ENCODE data around the gene EIF2B2.
A peak's percentile ranks its signal among the peaks of the same experiment; 100 is the strongest.

EIF2B2 gene

GRCh38 chr14:75002392-75003249 lies at the start of gene EIF2B2:
Gene EIF2B2, plus strand, starts transcription at chr14:75002921. Its CDS starts 70 bp downstream, at chr14:75002991.
- DNase-seq (ENCODE audit: low spot score): peak; percentile 99

DNA sequence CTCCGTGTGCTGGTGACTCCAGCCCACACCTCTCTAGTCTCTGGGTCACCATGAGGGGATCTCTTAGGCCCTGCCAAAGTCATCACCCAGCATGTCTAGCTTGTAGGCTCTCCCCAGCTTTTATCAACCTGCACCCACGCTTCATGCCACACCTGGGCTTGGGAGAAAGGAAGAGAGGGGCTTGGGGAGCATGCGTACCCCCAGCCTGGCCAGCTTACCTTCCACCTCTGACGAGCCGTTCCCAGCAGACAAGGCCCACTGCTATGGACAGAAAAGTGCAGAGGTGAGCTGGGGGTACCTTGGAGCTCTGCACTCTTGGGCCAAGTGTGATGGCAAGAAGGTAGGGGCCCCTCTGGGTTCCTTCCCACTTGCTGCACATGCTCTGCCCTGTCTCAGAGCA lies 49.0 kb upstream of the EIF2B2 start:
- DNase-seq (ENCODE audit: low spot score): no peak

- DNase-seq (ENCODE audit: low spot score): no peak
Observed at GRCh38 chr14:74954232-74954946, 48.3 kb upstream of the EIF2B2 start.

- DNase-seq (ENCODE audit: low spot score): no peak
Observed at GRCh38 chr14:74954947-74955228, 47.8 kb upstream of the EIF2B2 start.

GRCh38 chr14:74955229-74956026 lies 47.3 kb upstream of the EIF2B2 start, which contains the start of gene PGF:
Gene PGF, minus strand, starts transcription at chr14:74955597. Its CDS starts 355 bp downstream, at chr14:74955242.
- peak; percentile 89 for DNase-seq (ENCODE audit: low spot score)

- no peak for DNase-seq (ENCODE audit: low spot score)
Observed at GRCh38 chr14:74956027-74956279, 46.8 kb upstream of the EIF2B2 start.

GRCh38 chr14:74956280-74957072 lies 46.2 kb upstream of the EIF2B2 start:
- DNase-seq (ENCODE audit: low spot score): no peak

DNA sequence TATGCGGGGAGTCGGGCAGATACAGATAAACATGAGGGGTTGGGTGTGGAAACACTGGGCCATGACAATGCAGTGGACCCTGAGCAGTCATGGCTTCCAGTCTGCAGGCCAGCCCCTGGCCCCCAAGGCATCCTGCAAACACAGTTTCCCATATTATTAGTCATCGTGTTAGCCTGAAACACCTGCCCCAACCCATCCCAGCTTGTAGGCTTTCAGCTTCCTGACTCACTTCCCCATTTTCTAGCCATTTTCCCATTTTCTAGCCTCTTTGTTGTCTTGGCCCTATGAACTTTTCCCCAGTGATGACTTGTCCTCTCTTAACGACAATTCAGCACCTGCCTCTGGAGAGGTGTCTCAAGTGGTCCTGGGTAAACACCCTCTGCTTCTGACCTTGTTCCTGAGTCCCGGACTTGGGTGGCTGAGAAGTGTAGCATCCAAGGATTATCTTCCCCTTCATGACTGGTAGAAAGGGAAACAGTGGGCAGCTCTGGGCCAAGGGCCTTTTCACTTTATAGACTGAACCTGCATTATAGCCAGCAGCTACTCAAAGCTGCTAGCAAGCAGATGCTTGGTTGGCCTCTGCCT lies 43.0 kb upstream of the EIF2B2 start:
- DNase-seq (ENCODE audit: low spot score): no peak

- DNase-seq (ENCODE audit: low spot score): no peak
Observed at GRCh38 chr14:74960736-74961135, 42.0 kb upstream of the EIF2B2 start.

- DNase-seq (ENCODE audit: low spot score): no peak
Observed at GRCh38 chr14:74961238-74961911, 41.3 kb upstream of the EIF2B2 start.

- no peak for DNase-seq (ENCODE audit: low spot score)
Observed at GRCh38 chr14:74962046-74962445, 40.7 kb upstream of the EIF2B2 start.

DNA sequence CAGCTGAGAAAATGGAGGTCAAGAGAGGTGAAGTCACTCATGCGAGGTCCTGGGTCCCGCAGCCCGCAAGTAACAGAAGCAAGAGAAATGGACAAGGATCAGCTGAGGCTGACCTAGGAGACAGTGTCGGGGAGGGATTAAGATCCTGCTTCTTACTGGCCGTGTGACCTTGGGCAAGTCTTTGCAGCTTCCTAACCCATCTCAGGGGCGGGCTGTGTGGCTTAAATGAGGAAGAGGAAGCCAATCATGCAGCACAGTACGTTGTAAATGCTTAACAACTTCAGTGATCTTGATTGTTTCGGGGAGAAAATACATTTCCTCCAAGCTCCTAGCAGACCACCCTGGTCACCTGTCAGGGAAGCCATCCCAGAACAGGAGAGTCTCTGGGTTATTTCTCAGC lies 40.2 kb upstream of the EIF2B2 start:
- DNase-seq (ENCODE audit: low spot score): no peak

DNA sequence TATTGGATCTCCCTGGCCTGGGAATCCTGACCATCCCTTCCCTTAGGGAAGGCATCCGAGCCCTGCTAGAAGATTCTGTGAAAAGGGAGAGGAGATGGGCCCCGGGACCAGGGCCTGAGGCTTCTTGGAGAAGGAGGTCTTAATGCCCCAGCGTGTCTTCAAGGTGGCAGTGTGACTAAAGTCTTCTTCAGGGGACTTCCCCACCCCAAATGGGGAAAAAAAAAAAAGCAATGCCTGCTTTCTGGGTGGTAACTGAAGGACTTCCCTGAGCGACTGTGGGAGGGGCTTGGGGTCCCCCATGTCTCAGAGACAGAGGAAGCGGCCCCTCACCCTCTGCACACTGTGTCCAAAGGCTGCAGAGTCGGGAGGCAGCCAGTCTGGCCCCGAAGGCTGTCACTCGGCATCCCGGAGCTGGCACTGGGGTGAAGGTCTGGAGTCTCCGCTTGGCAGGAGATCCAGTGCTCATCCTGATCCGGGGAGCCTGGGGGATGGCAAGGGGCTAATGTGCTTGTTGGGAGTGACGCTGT lies 39.5 kb upstream of the EIF2B2 start:
- no peak for DNase-seq (ENCODE audit: low spot score)

DNA sequence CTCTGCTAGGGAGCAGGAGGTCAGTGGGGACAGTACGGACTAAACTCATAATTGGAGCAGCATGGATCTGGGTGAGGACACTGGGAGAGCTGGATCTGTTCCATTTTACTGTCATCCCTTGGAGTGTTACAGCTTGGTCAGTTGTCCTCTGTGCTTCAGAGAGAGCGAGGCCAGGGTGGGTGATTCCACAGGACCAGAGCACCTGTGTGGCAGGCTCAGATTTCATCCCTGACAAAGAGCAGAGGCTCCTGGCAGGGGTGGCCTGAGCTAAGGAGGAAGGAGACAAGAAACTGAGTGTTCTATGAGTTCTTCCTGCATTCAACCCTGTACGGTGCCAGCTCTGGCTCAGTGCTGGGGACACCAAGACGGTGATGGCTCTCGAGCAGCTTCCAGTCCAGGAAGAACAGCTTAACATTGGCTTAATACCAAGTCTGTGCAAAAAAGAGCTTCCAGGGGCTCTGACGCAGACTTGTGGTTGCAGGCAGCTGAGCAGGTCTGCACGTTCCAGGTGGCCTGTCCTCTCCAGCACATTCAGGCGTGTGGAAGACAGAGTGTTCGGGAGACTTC lies 38.9 kb upstream of the EIF2B2 start:
- no peak for DNase-seq (ENCODE audit: low spot score)

DNA sequence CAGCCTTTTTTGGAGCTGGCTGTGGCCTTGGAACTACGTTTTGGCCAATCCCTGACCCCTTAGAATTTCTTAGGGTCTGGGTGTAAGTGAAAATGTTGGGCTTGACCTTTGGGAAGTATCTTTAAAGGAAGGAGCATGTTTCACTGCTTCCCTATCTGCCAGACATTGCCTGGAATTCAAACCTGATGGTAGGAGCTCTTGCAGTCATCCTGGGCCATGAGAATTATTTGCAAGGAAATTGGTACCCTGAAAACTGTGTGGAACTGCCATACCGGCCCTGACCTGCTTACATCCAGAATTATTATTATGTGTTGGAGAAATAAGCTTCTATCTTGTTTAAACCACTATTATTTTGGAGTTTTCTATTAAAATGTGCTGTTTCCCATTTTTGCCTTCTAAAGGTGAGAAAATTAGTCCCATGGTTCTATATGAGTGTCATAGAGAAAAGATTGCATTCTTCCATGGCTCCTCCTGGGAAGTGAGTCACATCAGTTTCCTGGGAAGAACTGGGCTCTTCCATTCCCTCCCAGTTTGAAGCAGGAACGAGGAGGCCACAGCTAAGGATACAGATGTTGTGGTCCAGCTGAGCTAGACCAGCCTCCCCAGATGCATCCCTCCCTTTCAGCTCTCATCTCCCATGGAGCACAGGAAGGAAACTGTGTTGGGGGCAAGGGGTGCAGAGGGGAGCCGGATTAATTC lies 37.8 kb upstream of the EIF2B2 start:
- peak; percentile 45 for DNase-seq (ENCODE audit: low spot score)

DNA sequence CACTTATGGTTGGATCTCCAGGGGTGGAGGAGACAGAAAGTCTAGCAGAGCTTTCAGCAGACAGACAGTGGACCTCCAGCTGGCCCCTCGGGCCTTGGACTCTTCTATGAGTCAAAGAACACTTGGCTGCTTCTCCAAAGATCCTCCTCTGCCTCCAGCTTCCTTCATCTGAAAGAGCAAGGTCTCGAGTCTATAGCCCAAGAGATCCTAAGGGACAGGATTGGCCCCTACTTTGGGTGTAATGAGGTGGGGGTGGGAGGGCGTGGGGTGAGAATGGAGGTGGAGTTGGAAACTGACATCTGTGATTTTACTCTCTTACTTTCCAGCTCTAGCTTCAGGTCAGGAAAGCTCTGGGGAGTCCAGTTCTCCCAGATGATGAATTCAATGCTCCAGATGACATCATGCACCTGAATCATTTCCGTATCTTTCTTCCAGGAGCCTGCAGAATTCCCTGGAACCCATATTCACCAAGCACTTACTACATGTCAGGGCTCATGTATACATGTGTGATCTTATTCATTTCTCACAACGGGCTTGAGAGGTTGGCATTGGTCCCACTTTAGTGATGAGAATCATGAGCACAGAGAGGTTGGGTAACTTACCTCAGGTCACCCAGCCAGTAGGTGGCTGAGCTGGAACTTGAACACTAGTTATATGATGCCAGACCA lies 37.1 kb upstream of the EIF2B2 start:
- no peak for DNase-seq (ENCODE audit: low spot score)

GRCh38 chr14:74968811-74969210 lies 33.9 kb upstream of the EIF2B2 start:
- DNase-seq (ENCODE audit: low spot score): no peak

DNA sequence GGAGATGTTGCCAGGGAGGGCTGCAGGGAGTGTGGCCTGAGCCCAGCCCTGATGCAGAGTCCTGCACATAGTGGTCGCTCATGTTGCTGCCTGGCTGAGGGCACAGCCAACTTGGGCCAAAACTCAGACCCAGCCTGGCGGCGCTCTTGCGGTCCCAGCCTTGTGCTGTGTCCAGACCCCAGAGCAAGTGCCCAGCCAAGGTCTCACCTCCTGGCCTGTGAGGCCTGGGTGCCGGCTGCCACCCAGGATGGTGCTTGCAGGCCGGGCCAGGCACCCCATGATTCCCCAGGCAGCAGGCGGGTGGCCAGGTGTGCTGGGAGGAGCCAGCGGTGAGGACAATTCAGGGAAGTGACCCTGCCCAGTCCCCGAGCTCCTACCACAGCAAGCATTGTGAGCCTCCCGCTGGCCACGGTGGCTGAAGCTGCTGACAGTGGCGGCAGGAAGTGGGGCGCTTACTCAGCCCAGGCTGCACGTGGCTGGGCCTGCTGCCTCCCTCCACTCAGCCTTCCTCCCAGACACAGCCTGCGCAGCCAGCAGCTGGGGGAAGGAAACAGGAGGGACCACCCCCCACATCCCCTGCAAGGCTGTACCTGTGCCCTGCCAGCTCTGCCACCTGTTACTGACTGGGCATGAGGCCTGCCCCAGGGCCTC lies 29.6 kb upstream of the EIF2B2 start:
- DNase-seq (ENCODE audit: low spot score): no peak

DNA sequence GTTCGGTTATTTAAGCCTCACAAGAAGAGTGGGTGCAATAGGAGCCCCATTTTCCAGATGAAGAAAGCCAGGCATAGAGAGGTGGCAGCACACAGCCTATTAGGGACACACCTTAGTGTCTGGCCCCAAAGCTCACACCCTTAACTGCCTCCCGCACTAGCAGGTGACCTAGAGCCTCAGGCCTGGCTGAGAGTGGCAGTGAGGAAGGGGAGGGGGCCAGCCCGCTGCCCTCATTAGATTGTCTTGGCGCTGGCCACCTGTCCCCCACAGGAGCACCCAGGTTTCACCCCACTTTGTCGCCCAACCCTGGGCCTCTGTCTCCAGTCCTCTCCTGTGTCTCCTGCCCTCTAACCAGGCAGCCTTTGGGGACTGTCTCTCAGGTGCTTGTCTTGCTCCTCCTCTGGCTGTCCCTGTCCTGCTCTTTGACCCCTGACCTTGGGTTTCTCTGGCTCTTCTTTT lies 28.8 kb upstream of the EIF2B2 start:
- DNase-seq (ENCODE audit: low spot score): no peak
